Sigmoid colon (tissue), 3 donors: ENCODE data around the gene CCDC126.

Experiments
- POLR2A ChIP-seq, 2 donors: fragments of 450-650 bp; IDR thresholded peaks; one replicate each; pipeline ENCODE4 v1.6.1; 2016; ENCODE audit warnings: antibody characterized with exemption in 2 of 2, mild to moderate bottlenecking in 2 of 2, moderate library complexity in 2 of 2
- TF ChIP-seq, protein P1 (sequence below), 4 experiments: fragments of 450-650 bp in 3 of 4; fragments of 200-600 bp in 1 of 4; IDR thresholded peaks; one replicate each; pipeline ENCODE4 v1.5.1; 2016 to 2019; ENCODE audit warnings: antibody characterized with exemption in 4 of 4, mild to moderate bottlenecking in 3 of 4, moderate library complexity in 2 of 4

DNA sequence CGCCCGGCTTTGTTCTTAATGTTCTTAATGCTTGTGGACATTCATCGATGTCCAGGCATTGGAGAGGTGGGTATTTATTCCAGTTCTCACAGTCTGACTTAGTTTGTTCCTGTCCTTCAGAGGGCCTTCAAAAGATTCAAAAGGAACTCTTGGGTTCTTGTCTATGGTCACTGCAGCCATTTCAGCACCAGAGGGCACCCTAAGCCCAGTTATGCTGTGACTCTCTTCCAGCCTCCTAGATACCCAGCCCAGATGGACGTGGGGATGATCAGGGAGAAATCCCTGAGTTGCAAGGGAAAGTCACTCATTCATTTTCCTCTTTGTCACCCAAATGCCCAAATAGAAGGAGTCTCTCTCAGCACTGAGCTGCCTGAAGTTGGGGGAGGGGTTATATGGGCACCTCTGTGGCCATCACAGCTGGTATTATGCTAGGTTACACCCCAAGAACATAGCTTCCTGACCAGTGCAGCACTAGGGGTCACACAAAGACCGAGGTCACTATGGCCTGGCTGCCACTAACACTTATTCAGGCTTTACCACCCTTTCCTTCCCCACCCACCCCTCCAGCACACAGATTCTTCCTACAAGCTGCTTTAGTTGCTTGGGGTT, 26.5 kb upstream of the CCDC126 start:
- TF ChIP-seq, protein P1, sequence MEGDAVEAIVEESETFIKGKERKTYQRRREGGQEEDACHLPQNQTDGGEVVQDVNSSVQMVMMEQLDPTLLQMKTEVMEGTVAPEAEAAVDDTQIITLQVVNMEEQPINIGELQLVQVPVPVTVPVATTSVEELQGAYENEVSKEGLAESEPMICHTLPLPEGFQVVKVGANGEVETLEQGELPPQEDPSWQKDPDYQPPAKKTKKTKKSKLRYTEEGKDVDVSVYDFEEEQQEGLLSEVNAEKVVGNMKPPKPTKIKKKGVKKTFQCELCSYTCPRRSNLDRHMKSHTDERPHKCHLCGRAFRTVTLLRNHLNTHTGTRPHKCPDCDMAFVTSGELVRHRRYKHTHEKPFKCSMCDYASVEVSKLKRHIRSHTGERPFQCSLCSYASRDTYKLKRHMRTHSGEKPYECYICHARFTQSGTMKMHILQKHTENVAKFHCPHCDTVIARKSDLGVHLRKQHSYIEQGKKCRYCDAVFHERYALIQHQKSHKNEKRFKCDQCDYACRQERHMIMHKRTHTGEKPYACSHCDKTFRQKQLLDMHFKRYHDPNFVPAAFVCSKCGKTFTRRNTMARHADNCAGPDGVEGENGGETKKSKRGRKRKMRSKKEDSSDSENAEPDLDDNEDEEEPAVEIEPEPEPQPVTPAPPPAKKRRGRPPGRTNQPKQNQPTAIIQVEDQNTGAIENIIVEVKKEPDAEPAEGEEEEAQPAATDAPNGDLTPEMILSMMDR (IDR thresholded peaks at IDR 0.05) = peak; percentile 65 to 81 (median 72)
- TF ChIP-seq POLR2A (IDR thresholded peaks at IDR 0.05) = no peak
